GM13976 (cell line): ENCODE results near the gene KCNG2.

Experiments used
- DNase-seq: peaks from one replicate; pipeline ENCODE4 v3.0.0; 2012; ENCODE audit warnings: low spot score
- CTCF ChIP-seq: IDR thresholded peaks from 2 replicates; pipeline ENCODE4 v1.5.1; 2012; ENCODE audit warnings: borderline replicate concordance, mild to moderate bottlenecking; ENCODE audit not compliant: insufficient read depth; ENCODE audit errors: extremely low read depth, missing control alignments, control extremely low read depth
- in situ Hi-C: fragments of 300-500 bp; cut with MboI; formaldehyde crosslinking; loops from one replicate; pipeline ENCODE4 v1.12.0; 2022; ENCODE audit warnings: low sequenced_read_pairs, mixed read lengths, inconsistent platforms; ENCODE audit not compliant: unreplicated experiment

KCNG2 gene

GRCh38 chr18:79753391-79753851 lies 44.3 kb upstream of the KCNG2 start:
- TF ChIP-seq CTCF: no peak
- in situ Hi-C loops: no loop called here
- DNase-seq: no peak

GRCh38 chr18:79754022-79754761 lies 43.5 kb upstream of the KCNG2 start:
- in situ Hi-C loops: no loop called here
- TF ChIP-seq CTCF: no peak
- no peak for DNase-seq

GRCh38 chr18:79754831-79755351 lies 42.8 kb upstream of the KCNG2 start:
- no peak for DNase-seq
- in situ Hi-C loops: no loop called here
- TF ChIP-seq CTCF: no peak

GRCh38 chr18:79755496-79756142 lies 42.1 kb upstream of the KCNG2 start:
- DNase-seq: no peak
- in situ Hi-C loops: no loop called here
- no peak for TF ChIP-seq CTCF

- no peak for TF ChIP-seq CTCF
- no peak for DNase-seq
- in situ Hi-C loops: no loop called here
These were observed 41.6 kb upstream of the KCNG2 start for GRCh38 chr18:79756143-79756500.

- no peak for TF ChIP-seq CTCF
- DNase-seq: no peak
- in situ Hi-C loops: no loop called here
These were observed 40.9 kb upstream of the KCNG2 start for GRCh38 chr18:79756826-79757225.
